Activated T-helper 1 cell treated with Interleukin-2 at 50 U/mL for 16 hours (primary cell): Measurements from ENCODE around the gene TMEM259.

ENCODE experiments used
- DNase-seq: peaks from one replicate; pipeline ENCODE4 v3.0.0-alpha.2; 2020; ENCODE audit warnings: low read depth

Gene TMEM259

GRCh38 chr19:986083-986482, 34.8 kb downstream of the TMEM259 start:
- DNase-seq: no peak

- peak; percentile 80 for DNase-seq
Measured at GRCh38 chr19:984165-984967, 36.6 kb downstream of the TMEM259 start, which contains the start of gene WDR18. Gene WDR18, plus strand, starts transcription at chr19:984345. Its CDS starts 9 bp downstream, at chr19:984354.

- DNase-seq: peak; percentile 68
Measured at GRCh38 chr19:982567-983170, 38.3 kb downstream of the TMEM259 start.

GRCh38 chr19:980133-980998, 40.6 kb downstream of the TMEM259 start:
- no peak for DNase-seq

GRCh38 chr19:979318-979741, 41.6 kb downstream of the TMEM259 start:
- DNase-seq: no peak

GRCh38 chr19:977058-977464, 43.9 kb downstream of the TMEM259 start:
- DNase-seq: no peak

- DNase-seq: no peak
Measured at GRCh38 chr19:976476-976875, 44.4 kb downstream of the TMEM259 start.

GRCh38 chr19:974564-975257, 46.2 kb downstream of the TMEM259 start:
- DNase-seq: no peak

GRCh38 chr19:973726-974563, 47.0 kb downstream of the TMEM259 start:
- DNase-seq: no peak

GRCh38 chr19:972281-972680, 48.6 kb downstream of the TMEM259 start:
- no peak for DNase-seq

GRCh38 chr19:971795-972194, 49.1 kb downstream of the TMEM259 start:
- DNase-seq: no peak

- no peak for DNase-seq
Measured at GRCh38 chr19:970695-971094, 50.2 kb downstream of the TMEM259 start.

GRCh38 chr19:966485-967088, 54.3 kb downstream of the TMEM259 start:
- DNase-seq: no peak

- DNase-seq: no peak
Measured at GRCh38 chr19:964761-965694, 55.9 kb downstream of the TMEM259 start.

- DNase-seq: no peak
Measured at GRCh38 chr19:964116-964520, 56.8 kb downstream of the TMEM259 start.

- no peak for DNase-seq
Measured at GRCh38 chr19:963486-963951, 57.4 kb downstream of the TMEM259 start.

- no peak for DNase-seq
Measured at GRCh38 chr19:962683-963400, 58.1 kb downstream of the TMEM259 start.

GRCh38 chr19:961866-962620, 58.9 kb downstream of the TMEM259 start:
- DNase-seq: no peak
